ENCODE data around the gene MORC2.

Gene MORC2

GRCh38 chr22:30948930-30949342 lies 19.6 kb downstream of the MORC2 start:
- no peak for DNase-seq

DNA sequence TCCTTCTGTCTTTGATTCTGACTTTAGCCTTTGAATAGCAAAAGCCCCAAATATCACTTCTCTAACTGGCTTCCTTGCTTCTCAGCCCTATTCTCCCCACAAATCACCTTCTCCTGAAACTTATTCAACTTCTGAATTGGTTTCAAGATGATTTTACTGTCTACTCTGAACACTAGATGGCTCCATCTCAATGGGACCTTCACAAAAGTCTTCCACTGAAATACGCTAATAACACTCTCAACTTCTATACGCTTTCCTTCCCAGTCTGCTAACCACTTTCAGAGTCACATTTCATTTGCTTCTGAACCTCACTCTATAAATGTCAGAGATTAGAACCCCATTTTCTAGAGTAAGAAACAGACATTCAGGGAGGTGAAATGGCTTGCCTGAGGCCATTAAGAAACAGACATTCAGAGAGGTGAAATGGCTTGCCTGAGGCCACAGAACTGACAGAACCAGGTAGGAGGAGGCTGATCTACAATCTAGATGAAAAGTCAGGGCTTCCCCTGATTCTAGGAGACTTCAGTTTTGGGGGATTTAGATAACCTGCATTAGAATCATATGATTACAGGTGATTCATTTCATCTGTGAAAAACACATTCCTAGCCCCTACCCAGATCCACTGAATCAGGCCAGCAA lies 20.6 kb downstream of the MORC2 start:
- no peak for DNase-seq

DNA sequence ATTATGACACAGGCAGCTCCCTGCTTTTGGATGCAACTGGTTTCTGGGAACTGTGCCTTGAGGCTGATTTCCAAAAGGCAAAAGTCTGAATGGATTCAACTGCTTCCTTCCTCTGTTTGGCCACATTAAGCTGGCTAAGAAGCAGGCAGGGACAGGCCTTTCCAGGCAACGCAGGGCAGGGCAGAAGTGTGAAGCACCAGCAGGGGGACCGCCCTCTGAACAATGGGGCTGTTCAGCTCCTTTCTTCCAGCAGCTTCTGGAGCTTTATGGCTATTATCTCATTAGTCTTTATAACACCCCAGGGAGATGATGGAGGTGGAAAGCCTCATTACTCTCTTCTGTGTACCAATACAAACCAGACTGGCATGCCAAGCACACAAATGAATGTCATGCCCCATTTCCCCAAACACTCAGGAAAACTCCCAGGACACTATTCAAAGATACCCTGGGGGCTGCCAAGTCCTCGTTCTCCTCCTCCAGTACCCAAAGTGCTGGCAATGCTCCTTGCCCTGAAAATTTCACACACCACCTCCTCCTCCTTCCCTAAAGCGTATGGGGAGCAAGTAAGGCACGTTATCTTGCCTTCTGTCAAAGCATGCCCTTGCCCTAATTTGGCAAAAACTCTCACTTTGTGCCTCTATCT lies 21.3 kb downstream of the MORC2 start:
- DNase-seq, result no peak

DNA sequence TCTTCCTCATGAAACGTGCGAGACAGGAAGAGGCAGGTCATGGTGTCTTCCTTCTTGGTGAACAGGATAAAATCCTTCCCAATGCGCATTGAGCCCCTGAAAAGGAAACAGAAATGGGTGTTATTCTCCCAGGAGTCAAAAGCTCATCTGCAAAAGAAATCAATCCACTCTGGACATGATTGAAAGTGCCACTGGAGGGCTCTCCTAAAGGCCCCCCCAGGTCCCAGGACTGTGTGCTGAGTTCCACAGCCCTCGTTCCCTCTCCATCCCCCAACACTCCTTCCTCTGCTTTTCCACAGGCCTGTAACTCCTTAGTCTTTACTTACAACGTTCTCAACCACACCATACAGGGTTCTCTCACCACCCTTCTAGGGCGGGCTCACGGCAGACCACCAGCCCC lies 22.2 kb downstream of the MORC2 start:
- DNase-seq, result no peak

- DNase-seq, result no peak
Observed at GRCh38 chr22:30945653-30946052, 22.9 kb downstream of the MORC2 start.

DNA sequence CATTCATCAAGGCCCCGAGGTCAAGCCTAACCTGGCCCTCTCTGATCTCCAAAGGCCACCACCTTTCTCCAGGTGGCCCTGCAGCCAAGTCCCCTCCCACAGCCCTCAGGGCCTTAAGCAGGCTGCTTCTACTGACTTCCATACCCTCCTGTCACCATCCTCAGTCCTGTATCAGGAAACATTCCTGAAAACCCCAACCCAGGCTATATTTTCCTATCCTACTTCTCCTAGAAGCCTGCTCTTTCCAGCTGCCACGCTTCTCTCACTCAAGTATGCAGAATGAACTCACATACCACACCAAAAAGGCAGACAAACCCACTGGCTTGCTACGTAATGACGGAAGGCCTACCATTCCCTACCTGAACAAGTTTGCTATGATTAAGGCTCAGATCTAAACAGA lies 23.6 kb downstream of the MORC2 start:
- DNase-seq, result no peak

DNA sequence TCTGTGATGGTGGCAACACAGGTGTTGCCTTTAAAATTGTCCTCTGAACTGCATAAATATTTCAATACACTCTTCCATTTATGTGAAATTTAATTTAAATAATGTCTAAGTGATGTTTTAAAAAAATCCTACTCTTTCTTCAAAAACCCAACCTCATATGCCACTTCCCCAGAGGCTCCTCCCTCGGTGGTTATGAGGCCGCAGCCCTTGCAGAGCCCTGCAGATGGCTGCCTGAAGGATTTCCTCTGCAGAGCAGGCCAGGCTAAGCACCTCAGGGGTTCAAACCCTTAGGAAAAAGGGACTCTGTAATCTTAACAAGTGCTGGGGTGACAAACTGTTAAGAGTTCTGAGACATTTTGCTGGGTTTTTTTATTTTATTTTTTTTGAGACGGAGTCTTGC lies 25.2 kb downstream of the MORC2 start:
- DNase-seq, result no peak

DNA sequence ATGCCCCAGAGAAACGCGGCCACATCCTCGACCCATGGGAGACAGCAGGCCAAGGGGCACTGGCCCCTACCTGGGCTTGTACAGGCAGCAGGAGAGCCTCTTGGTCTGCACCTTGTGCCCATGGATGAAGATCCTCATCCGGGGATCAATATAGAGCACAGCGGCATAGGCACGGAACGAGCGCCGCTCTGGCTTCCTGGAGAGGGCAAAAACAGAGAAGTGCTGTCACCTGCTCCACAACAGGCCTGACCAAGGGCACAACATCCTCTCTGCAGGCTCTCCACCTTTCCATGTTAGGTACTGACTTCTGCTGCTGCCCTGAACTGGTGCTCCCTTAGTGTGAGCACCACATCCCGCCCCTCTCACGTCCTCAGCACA lies 27.2 kb downstream of the MORC2 start:
- no peak for DNase-seq

- DNase-seq, result no peak
Observed at GRCh38 chr22:30940685-30941362, 27.8 kb downstream of the MORC2 start.

DNA sequence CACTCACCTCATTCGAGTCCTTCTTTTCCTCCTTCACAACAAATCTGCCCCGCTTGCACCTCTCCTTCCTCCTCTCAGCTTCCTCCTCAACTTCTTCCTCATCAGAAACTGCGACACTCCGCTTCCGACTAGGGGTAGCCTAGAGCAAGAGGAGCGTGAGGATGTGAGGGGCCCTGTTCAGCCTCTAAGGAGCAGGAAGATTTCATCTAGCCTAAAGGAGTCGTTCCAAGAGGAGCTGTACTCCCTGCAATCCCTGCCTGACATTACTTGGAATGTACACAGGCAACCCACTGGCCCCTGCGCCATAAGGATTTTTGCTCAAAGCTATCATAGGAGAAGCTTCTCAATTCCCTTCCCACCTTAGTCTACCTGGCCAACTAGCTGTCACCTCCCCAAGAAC lies 34.5 kb downstream of the MORC2 start:
- DNase-seq, result no peak

- DNase-seq, result no peak
Observed at GRCh38 chr22:30933457-30933856, 35.1 kb downstream of the MORC2 start.

DNA sequence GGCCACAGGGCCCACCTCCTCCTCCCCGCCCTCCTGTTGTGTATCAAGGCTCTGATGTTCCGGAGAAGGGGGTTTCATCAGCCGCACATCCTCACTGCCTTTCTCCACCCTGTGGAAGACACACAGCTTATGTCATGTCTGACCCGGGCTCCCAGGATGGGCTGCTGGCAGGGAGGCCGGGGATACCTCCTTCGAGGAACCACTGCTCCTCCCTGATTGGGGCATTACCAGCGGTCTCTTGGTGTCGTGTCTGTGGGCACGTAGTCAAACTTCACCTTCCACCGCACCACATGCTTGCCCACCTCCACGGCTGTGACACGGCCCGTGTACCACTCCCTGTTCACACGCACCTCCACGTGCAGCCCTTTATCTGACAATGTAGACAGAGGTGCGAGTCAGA lies 35.9 kb downstream of the MORC2 start:
- DNase-seq, result no peak

DNA sequence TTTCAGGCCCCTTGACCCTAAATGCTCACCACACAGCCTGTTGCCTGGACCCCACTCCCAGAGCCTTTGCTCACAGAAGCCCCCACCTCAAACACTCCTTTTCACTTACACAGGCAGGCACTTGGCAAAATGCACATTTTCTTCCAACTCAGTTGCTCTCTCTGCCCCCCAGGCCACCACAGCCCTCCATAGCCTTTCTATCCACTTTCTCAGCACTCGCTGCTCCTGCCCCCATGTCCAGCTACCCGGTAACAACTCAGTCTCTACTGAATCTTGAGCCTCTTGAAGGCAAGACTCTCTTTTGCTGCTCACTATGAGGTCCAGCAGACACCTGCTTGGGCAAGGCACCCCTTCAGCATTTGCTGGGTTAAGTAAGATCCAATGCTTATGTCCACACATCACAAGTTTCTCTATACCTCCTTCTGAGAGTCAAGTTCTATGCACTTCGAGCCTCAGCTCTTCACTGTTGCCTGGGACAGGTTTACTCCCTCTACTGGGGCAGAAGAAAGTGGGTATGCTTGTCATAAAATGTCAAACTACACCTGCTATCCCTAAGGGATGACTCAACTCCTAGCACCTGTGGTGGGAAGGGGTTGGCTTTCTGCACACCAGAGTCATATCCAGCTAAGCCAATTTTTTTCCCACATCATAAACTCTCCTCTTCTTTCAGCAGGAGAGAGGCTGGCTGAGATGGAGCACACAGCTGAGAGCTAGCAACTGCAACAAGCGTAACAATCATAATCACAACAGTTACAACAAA lies 36.9 kb downstream of the MORC2 start:
- DNase-seq, result no peak

GRCh38 chr22:30930228-30930627 lies 38.3 kb downstream of the MORC2 start:
- DNase-seq, result no peak

GRCh38 chr22:30928401-30928800 lies 40.2 kb downstream of the MORC2 start:
- DNase-seq, result no peak

GRCh38 chr22:30927806-30928205 lies 40.8 kb downstream of the MORC2 start:
- no peak for DNase-seq

GRCh38 chr22:30926706-30927105 lies 41.9 kb downstream of the MORC2 start:
- DNase-seq, result no peak

DNA sequence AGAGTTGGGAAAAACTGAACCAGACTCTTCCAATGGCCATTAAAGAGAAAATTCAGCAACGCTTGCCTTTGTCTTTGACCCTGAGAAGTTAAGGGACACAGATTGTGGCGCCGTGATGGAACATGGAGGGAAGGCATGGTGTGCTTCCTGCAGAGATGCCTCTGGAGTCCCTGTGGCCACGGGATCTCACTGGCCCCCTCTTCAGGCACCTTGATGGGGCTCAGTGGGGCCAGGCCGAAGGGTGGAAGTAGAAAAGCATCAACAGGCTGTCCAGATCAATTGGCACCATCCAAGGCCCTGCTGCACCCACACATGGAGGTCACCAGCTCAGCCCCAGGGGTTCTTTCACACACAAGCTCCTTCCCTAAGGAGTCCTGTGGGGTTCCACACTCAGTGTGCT lies 42.9 kb downstream of the MORC2 start:
- DNase-seq, result no peak

- no peak for DNase-seq
Observed at GRCh38 chr22:30923168-30923900, 45.2 kb downstream of the MORC2 start.

DNA sequence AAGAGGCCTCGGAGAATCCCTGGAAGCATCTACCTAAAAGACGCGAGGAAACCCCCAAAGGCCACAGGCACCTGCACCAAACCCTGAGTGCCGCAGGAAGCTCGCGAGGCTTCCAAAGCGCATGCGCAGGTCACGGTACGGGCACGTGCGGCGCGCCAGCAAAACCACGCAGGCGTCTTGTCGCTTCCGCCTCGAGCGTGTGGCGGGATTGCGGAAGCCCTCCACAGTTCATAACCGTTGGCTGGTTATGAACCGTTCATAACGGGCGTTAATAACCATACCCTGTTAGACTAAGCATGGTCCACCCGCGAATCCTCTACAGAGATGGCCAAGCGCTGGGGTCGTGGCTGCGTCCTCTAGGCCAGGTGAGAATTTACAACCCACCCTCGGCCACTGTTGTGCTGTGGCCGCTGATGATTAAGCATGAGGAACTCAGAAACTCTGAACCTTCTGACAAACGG lies 46.4 kb downstream of the MORC2 start:
- peak; percentile 77 to 80 for DNase-seq

DNA sequence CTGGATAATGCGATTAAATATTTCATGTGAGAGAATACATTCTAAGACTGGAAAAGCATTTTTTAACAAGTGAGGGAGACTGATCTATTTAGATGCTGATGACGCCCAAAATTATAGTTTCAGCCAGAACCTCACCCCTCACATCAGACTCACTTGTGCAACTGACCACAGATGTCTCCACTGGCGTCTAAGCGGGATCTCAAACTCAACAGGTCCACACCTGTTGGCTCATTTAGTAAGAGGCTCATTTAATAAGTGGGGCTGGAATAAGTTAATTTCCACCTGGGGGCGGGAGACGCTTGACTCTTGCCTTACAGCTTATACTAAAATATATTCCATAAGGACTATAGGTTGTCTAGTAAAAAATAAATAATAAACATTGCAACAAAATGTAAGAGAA lies 47.5 kb downstream of the MORC2 start:
- DNase-seq, result peak in 1 of 2 experiments; percentile 19

- DNase-seq, result peak; percentile 45 to 55
Observed at GRCh38 chr22:30920407-30920806, 48.2 kb downstream of the MORC2 start.

DNA sequence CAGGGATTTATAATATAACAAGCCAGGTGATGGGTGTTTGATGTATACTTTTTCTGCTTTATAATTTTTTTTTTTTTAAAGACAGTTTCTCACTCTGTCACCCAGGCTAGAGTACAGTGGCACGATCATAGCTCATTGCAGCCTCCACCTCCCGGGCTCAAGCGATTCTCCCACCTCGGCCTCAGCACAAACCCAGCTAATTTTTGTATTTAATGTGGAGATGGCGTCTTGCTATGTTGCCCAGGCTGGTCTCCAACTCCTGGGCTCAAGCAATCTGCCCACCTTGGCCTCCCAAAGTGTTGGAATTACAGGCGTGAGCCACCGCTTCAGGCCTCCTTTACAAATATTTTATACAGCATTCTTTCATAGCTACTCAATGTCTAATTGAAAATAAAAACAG lies 48.6 kb downstream of the MORC2 start:
- no peak for DNase-seq
